M059J (cell line): ENCODE data around the gene DIP2A. TPM values are rescaled to one million over a fixed set of nuclear protein-coding genes. Genes with fewer than 3 reads are reported as not detected.

Experiments used
- DNase-seq: peaks from one replicate; pipeline ENCODE4 v3.0.0-alpha.2; 2012; ENCODE audit warnings: low read depth
- total RNA-seq: library from RNA; depleted of rRNA; stranded (reverse); fragments of >200 nt; shearing (Covaris generic); gene quantifications from 2 replicates; pipeline ENCODE4 v1.2.3, GENCODE V29; 2014; rRNA removed

DIP2A gene
- 9.3 and 20.6 TPM in 2 replicates for total RNA-seq

DNA sequence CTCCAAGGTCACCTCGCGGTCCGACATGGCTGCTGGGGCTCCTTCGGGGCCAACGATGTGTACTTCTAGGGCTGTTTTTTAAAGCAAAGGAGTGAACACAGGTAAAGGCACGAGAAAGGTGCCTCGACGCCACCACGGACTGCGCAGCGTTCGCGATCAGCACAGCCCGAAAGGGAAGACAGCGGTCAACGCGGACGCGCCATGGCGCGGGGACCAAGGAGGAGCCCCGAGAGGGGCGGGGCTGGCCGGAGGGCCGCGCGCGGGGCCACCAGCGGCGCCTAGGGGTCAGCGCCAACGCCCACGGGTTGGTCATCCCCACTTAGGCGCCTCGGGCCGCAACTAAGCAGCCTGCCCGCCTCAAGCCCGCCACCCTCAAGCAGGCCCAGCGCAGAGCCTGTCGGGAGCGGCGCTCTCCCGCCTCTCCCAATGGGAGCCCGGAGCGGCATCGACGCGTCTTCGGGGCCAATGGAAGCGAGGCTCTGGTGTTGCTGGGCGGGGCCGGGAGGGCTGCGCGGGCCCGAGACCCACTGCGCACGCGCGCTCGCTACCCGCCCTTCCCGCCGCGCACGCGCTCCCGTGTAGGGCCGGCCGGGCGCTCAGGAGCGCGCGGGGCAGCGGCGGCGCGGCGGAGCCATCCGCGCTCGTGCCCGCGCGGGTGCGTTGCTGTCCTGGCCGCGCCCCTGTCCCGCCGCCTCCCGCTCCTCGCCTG lies at the start of gene DIP2A:
DIP2A (plus strand) TSS at position 577 of the 709 bp plus-strand sequence. CDS start 241 bp downstream, outside the sequence.
- DNase-seq = peak; percentile 98

- DNase-seq = no peak
Measured at GRCh38 chr21:46409641-46410406, 48.9 kb upstream of the DIP2A start.

DNA sequence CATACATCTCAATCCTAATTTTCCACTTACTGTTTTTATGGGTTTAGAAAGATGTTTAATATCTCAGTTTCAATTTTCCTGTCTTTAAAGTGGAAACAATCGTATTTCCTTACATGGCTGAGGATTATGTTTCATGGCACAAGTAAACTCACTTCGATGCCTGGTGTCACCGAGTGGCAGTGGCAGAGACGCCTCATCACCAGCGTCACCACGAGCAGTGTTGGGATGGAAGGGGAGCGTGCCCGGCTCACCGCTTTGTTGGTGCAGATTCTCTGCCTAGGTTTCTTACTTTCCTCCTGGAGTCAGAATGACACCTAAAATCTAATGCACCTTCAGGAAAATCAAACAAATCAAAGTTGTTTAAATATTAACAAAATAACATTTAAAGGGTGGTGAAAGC lies 48.2 kb upstream of the DIP2A start:
- no peak for DNase-seq

- DNase-seq = no peak
Measured at GRCh38 chr21:46411236-46411635, 47.5 kb upstream of the DIP2A start.

DNA sequence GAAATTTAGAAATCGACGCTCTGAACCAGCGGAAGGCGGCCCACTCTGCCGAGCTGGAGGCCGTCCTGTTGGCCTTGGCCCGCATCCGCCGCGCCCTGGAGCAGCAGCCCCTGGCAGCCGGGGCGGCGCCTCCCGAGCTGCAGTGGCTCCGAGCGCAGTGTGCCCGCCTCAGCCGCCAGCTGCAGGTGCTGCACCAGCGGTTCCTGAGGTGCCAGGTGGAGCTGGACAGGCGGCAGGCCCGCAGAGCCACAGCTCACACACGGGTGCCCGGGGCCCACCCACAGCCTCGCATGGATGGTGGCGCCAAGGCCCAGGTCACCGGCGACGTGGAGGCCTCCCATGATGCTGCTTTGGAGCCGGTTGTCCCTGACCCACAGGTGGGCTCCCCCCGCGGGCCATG lies 47.0 kb upstream of the DIP2A start:
- DNase-seq = no peak

GRCh38 chr21:46412521-46413364 lies 45.9 kb upstream of the DIP2A start:
- DNase-seq = no peak

GRCh38 chr21:46413365-46413696 lies 45.4 kb upstream of the DIP2A start:
- DNase-seq = no peak

GRCh38 chr21:46414965-46415275 lies 43.8 kb upstream of the DIP2A start:
- DNase-seq = no peak

GRCh38 chr21:46416551-46416950 lies 42.1 kb upstream of the DIP2A start:
- no peak for DNase-seq

DNA sequence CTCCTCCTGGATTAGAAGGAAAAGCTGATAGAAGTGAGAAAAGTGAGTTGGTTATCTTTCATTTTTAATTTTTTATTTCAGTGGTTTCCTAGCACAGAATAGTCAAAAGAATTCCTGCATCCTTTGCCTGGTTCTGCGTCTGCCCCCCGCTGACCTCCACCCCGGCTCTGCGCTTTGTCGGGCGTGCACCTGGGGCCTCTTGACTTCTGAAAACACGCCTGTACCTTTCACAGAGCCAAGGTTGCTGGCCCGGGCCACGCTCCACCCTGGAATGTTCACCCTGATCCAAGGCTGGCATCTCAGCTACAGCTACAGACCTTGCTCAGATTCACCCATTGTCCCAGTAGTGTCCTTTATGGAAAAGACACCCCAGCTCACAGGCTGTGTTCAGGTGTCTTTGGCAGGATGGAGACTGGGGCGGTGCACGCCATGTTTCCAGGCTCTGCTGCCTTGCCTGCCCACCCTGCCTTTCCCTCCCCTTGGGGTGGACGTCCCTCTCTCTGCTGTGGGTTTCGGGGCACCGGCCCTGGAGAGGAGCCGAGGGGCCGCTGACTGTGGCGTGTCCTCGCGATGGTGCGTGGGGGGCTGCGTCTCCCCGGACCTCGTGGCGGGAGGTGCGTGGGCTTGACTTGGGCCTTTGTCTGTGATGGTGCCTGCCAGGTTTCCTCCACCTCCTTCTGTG lies 40.3 kb upstream of the DIP2A start:
- no peak for DNase-seq

GRCh38 chr21:46420241-46421190 lies 38.2 kb upstream of the DIP2A start:
- DNase-seq = no peak

DNA sequence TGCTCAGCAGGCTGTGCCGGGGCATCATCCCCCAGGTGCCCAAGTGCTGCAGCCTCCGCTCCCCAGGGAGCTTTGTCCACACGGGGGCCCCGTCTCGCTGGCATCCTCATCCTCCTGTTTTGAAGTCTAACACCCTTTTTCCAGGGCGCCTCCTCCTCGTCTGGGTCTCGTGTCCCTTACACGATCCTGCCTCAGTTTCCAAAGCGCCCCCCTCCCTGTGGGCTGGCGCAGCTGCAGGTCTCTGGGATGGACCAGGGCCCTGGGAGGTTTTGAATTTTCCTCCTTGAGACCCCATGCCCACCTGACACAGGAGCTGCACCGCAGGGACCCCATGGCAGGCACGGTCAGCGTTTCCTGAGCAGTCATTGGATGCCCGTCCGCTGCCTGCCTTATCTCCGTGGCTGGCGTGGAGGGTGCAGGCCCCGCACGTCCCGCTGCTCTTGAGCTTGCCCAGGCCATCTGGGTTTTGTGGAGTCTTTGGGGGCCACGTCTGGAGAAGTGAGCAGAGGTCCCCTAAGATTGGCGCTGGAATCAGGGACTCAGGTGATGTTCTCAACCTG lies 37.4 kb upstream of the DIP2A start:
- DNase-seq = no peak

- no peak for DNase-seq
Measured at GRCh38 chr21:46421756-46422555, 36.7 kb upstream of the DIP2A start.

DNA sequence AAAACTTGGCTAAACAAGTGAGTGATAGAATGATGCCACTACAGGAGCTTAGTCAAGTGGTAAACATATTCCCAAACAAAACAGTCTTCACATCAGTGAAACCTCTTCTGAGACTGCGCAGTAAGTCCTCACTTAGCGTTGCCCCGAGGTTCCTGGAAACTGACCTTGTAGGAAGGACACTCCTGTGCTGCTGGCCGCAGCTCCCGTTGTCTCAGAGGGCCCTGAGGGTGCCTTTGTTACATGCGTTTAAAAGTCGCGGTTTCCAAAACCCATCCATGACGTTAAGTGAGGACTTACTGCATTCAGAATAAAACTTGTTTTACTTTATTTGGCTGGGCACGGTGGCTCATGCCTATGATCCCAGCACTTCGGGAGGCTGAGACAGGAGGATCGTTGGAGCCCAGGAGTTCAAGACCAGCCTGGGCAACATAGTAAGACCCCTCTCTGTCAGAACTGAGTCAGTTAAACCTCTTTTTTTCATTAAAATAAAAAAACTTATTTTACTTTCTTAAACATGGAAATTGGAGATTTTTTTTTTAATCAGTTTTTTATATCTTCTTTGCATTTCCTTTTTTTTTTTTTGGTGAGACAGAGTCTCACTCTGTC lies 36.0 kb upstream of the DIP2A start:
- no peak for DNase-seq

GRCh38 chr21:46423546-46424038 lies 35.1 kb upstream of the DIP2A start:
- no peak for DNase-seq

- DNase-seq = no peak
Measured at GRCh38 chr21:46424039-46424591, 34.6 kb upstream of the DIP2A start.

DNA sequence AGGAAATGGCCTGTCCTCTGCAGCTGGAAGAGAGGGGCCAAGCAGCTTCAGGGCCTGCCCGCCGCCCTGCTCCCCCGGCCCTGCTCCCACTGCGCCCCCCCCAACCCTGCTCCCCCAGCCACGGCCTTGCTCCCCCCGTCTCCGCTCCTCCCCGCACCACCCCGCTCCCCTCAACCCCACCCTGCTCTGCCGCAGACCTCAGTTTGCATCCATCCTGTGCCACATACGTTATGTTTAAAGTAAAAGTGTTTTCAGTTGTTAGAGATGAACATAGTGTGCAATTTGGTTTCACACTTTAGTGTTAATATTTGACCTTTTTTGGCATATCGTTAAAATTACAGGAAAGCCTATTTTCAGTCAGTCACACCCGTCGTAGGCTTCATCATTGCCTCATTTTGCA lies 34.1 kb upstream of the DIP2A start:
- DNase-seq = no peak

DNA sequence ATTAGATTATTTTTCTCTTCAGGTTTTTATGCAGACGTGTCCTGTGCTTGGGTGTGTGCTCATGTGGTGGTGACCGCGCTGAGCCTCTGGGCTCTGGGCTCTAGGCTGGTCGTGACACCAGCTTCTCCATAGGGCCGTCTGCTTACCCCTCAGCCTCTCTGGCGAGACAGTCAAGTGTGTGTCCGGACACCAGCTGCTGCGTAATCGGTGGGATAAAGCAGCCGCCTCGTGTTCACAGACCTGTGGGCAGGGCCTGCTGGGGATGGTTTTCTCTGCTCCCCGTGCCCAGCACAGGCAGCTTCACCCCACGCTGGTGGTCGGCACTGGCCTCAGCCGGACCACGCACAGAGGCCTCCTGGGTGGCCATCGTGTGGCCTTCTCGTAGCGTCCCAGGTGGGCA lies 33.6 kb upstream of the DIP2A start:
- no peak for DNase-seq

GRCh38 chr21:46425571-46425970 lies 33.1 kb upstream of the DIP2A start:
- DNase-seq = no peak
